CD1c-positive myeloid dendritic cell (primary cell): ENCODE results near the gene RABGAP1L.
A peak's percentile ranks its signal among the peaks of the same experiment; 100 is the strongest.

Source experiments
- DNase-seq: peaks from one replicate; pipeline ENCODE4 v3.0.0-alpha.2; 2016; ENCODE audit errors: extremely low spot score

RABGAP1L gene

GRCh38 chr1:174989536-174990220 lies 830.4 kb downstream of the RABGAP1L start:
- DNase-seq = no peak

- peak; percentile 69 for DNase-seq
These were observed 831.2 kb downstream of the RABGAP1L start for GRCh38 chr1:174990382-174990999.

GRCh38 chr1:174991473-174991872 lies 832.2 kb downstream of the RABGAP1L start:
- no peak for DNase-seq

GRCh38 chr1:174995121-174995520 lies 835.8 kb downstream of the RABGAP1L start:
- DNase-seq = no peak

GRCh38 chr1:174995916-174996315 lies 836.6 kb downstream of the RABGAP1L start:
- DNase-seq = no peak

- no peak for DNase-seq
These were observed 837.2 kb downstream of the RABGAP1L start for GRCh38 chr1:174996476-174996875.

GRCh38 chr1:174997041-174997440 lies 837.7 kb downstream of the RABGAP1L start:
- DNase-seq = no peak

GRCh38 chr1:174998569-174999215 lies 839.4 kb downstream of the RABGAP1L start:
- peak; percentile 79 for DNase-seq

- DNase-seq = peak; percentile 99
These were observed 840.1 kb downstream of the RABGAP1L start for GRCh38 chr1:174999216-174999935.

- peak; percentile 59 for DNase-seq
These were observed 840.8 kb downstream of the RABGAP1L start, which contains the start of gene CACYBP for GRCh38 chr1:174999936-175000696. Gene CACYBP, plus strand, starts transcription at chr1:174999947. Its CDS starts 234 bp downstream, at chr1:175000181.

GRCh38 chr1:175000697-175001187 lies 841.4 kb downstream of the RABGAP1L start:
- DNase-seq = peak; percentile 30

- DNase-seq = no peak
These were observed 843.7 kb downstream of the RABGAP1L start for GRCh38 chr1:175002910-175003517.

GRCh38 chr1:175003521-175003920 lies 844.2 kb downstream of the RABGAP1L start:
- DNase-seq = no peak

GRCh38 chr1:175005085-175005783 lies 845.9 kb downstream of the RABGAP1L start:
- DNase-seq = no peak

- DNase-seq = no peak
These were observed 850.2 kb downstream of the RABGAP1L start for GRCh38 chr1:175009532-175009931.

- DNase-seq = no peak
These were observed 854.1 kb downstream of the RABGAP1L start for GRCh38 chr1:175013445-175013844.

GRCh38 chr1:175015243-175015642 lies 855.9 kb downstream of the RABGAP1L start:
- no peak for DNase-seq

GRCh38 chr1:175019524-175019923 lies 860.2 kb downstream of the RABGAP1L start:
- no peak for DNase-seq

- DNase-seq = peak; percentile 99
These were observed 864.0 kb downstream of the RABGAP1L start, which contains the start of gene MRPS14 for GRCh38 chr1:175023043-175023921. Gene MRPS14, minus strand, starts transcription at chr1:175023425. Its CDS starts 17 bp downstream, at chr1:175023408.
